ENCODE results near the gene C3orf33. TPM values are rescaled to one million over a fixed set of nuclear protein-coding genes. Genes with fewer than 3 reads are reported as not detected.

C3orf33 gene
- total RNA-seq, 1 experiment from 2014 or later, result 2.9 TPM

DNA sequence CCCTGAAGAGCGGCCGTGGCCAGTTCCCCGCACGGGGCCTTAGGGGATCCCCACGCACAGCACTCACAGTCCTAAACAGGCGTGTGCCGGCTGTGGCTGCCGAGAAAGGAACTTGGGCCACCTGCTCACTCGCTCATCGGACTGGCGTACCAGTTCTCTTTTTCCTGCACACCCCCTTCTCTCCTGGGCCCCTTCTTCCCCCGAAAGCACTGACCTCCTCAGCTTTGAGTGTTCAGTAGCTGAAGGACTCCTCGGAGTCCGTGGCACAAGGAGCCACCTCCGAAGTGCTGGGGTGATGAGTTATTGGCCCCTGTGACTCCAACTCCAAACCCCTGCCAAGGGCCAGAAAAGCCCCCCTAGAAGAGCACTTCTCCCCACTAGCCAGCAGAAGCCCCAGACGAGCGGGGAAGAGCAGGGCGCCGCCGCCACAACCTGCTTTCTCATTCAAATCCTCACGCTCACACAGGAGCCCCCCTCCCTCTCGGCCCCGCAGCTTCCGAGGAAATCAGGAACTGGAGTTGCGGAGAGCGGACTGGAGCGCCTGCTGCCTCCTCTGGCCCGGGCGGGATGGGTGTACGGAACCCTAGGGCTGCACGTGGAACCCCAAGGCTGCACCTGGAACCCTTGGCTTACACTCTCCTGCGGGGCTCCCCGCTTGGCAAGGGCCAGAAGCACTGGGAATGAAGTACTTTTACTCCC, 61.3 kb downstream of the C3orf33 start, which contains the start of gene PLCH1:
Gene PLCH1, minus strand, starts transcription at position 446 of the 699 bp plus-strand sequence. CDS start 40,847 bp downstream, outside the sequence.
- Histone ChIP-seq H2BK20ac (ENCODE audit: low read depth, low read length, poor library complexity, severe bottlenecking) (no peak within 1 kb of the TSS), H3K4ac (ENCODE audit: low read depth, low read length) (no peak within 1 kb of the TSS), H3K27me3 (ENCODE audit: insufficient read depth, low read length) (no peaks in the 10 kb centered on the region), H3K79me2 (ENCODE audit: insufficient read depth, low read length) (no peaks in the 10 kb centered on the region), H2AK5ac (ENCODE audit: insufficient read length, low read length) (no peak within 1 kb of the TSS), H2BK5ac (ENCODE audit: insufficient read length, low read length) (no peak within 1 kb of the TSS), H4K5ac (ENCODE audit: insufficient read length, low read depth, low read length) (no peak within 1 kb of the TSS), H3K23ac (ENCODE audit: insufficient read length, low read depth, low read length) (no peak within 1 kb of the TSS), H3K4me2 (ENCODE audit: insufficient read depth, insufficient read length, low read length) (peak within 1 kb of the TSS; percentile 86), H4K8ac (replicated peaks; ENCODE audit: insufficient read length, low read depth, low read length) (no peak within 1 kb of the TSS), H3K79me1 (ENCODE audit: insufficient read depth, low read depth, low read length, poor library complexity, severe bottlenecking) (no peaks in the 10 kb centered on the region), H3K9ac (ENCODE audit: extremely low read depth, insufficient read length, low read length) (peak within 1 kb of the TSS; percentile 77), H3K4me1 (ENCODE audit: insufficient read depth, low read length) (peaks cover 6% of the 10 kb centered on the region; the same call in 1 of the 2 replicates), H2BK15ac (ENCODE audit: low read depth, low read length) (no peak within 1 kb of the TSS), H2BK12ac (ENCODE audit: insufficient read length, low read depth, low read length) (no peak within 1 kb of the TSS), H3K18ac (ENCODE audit: insufficient read length, low read depth, low read length) (no peak within 1 kb of the TSS), H3K14ac (ENCODE audit: insufficient read depth, low read length) (peak within 1 kb of the TSS; percentile 70), H2AFZ (ENCODE audit: low read length) (peak within 1 kb of the TSS; percentile 81), H4K91ac (ENCODE audit: insufficient read length, low read depth, low read length) (no peak within 1 kb of the TSS), H4K20me1 (ENCODE audit: control insufficient read depth, insufficient read depth, insufficient read length) (no peaks in the 10 kb centered on the region), H2BK120ac (ENCODE audit: low read depth, low read length, poor library complexity, severe bottlenecking) (no peak within 1 kb of the TSS), H3K23me2 (ENCODE audit: insufficient read length, low read depth, low read length, poor library complexity, severe bottlenecking) (peaks cover 13% of the 10 kb centered on the region), H3K27ac (ENCODE audit: insufficient read length, low read depth, low read length) (no peak within 1 kb of the TSS), H3K9me3 (ENCODE audit: control insufficient read depth, low read depth, low read length) (no peaks in the 10 kb centered on the region), H3K56ac (ENCODE audit: insufficient read length, low read depth, low read length) (no peak within 1 kb of the TSS), H3T11ph (ENCODE audit: low read length) (no peak within 1 kb of the TSS)
- Mint-ChIP-seq H3K4me3 (peak within 1 kb of the TSS; percentile 98 to 99), H3K4me1 (peaks cover 55 to 64% of the 10 kb centered on the region in 2 experiments), H3K27ac (peak within 1 kb of the TSS; percentile 96 to 99 (median 99)), H3K36me3 (ENCODE audit: insufficient read depth in 1 of 3, low read depth in 3 of 3) (0 out of 7 replicates have a peak, but pooled peaks cover 0 to 1% (median 0%) of the 10 kb centered on the region in 3 experiments), H3K27me3 (ENCODE audit: low read depth) (no peaks in the 10 kb centered on the region), H3K9me3 (no peaks in the 10 kb centered on the region; a peak in 1 of 5 replicates)
- TF ChIP-seq, protein P1, sequence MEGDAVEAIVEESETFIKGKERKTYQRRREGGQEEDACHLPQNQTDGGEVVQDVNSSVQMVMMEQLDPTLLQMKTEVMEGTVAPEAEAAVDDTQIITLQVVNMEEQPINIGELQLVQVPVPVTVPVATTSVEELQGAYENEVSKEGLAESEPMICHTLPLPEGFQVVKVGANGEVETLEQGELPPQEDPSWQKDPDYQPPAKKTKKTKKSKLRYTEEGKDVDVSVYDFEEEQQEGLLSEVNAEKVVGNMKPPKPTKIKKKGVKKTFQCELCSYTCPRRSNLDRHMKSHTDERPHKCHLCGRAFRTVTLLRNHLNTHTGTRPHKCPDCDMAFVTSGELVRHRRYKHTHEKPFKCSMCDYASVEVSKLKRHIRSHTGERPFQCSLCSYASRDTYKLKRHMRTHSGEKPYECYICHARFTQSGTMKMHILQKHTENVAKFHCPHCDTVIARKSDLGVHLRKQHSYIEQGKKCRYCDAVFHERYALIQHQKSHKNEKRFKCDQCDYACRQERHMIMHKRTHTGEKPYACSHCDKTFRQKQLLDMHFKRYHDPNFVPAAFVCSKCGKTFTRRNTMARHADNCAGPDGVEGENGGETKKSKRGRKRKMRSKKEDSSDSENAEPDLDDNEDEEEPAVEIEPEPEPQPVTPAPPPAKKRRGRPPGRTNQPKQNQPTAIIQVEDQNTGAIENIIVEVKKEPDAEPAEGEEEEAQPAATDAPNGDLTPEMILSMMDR (conservative IDR thresholded peaks at IDR 0.05), result no peak
- peak; percentile 94 for DNase-seq
- WGBS (ENCODE audit: extremely low coverage, insufficient read length, low lambda C conversion rate), result no CpG with 5 or more reads among the region's 33 CpGs
